Gastrocnemius medialis (tissue), 4 donors: ENCODE data around the gene ZNF845. TPM values are rescaled to one million over a fixed set of nuclear protein-coding genes. Genes with fewer than 3 reads are reported as not detected.
"Not testable (repeated sequence)": the region's sequence is repeated elsewhere in the genome, so short reads cannot be mapped to it uniquely, and the experiment has no call there.

ENCODE experiments used
- ATAC-seq, 2 donors: fragments of 150-250 bp; one replicate each; pipeline ENCODE4 v1.9.1; 2016
- DNase-seq, 2 donors: peaks; one replicate each; pipeline ENCODE4 v3.0.0-alpha.2; 2019
- H3K27ac ChIP-seq, 4 donors: fragments of 200-600 bp; sonication (generic); 1 replicate in 1 of 4; 2 replicates in 3 of 4; pipeline ENCODE4 v1.5.1; 2016 to 2018; ENCODE audit warnings: mild to moderate bottlenecking in 2 of 4, moderate library complexity in 1 of 4
- H3K27me3 ChIP-seq, 3 donors: fragments of 200-600 bp; sonication (generic) in 2 of 3; 1 replicate in 1 of 3; 2 replicates in 2 of 3; pipeline versions ENCODE4 v1.5.1 to v1.6.0; 2016 to 2019; ENCODE audit warnings: mild to moderate bottlenecking in 1 of 3, moderate library complexity in 1 of 3
- H3K36me3 ChIP-seq, 2 donors: fragments of 200-600 bp; sonication (generic) in 1 of 2; one replicate each; pipeline ENCODE4 v1.5.1; 2017 to 2018
- H3K4me1 ChIP-seq, 2 donors: fragments of 200-600 bp; sonication (generic) in 1 of 2; one replicate each; pipeline ENCODE4 v1.5.1; 2016 to 2017; ENCODE audit warnings: mild to moderate bottlenecking in 2 of 2
- H3K4me3 ChIP-seq, 4 donors: fragments of 200-600 bp; sonication (generic) in 3 of 4; 1 replicate in 1 of 4; 2 replicates in 3 of 4; pipeline ENCODE4 v1.5.1; 2016 to 2019; ENCODE audit warnings: mild to moderate bottlenecking in 2 of 4
- H3K9me3 ChIP-seq, 3 donors: fragments of 200-600 bp; sonication (generic) in 2 of 3; 1 replicate in 1 of 3; 2 replicates in 2 of 3; pipeline ENCODE4 v1.5.1; 2016 to 2019
- POLR2A ChIP-seq, 2 donors: fragments of 450-650 bp; IDR thresholded peaks; one replicate each; pipeline ENCODE4 v1.6.1; 2017; ENCODE audit warnings: antibody characterized with exemption in 2 of 2, mild to moderate bottlenecking in 2 of 2, moderate library complexity in 2 of 2
- in situ Hi-C, 4 donors: fragments of 200-750 bp; cut with MboI; loops; one replicate each; pipeline versions ENCODE4 v1.15.0 to v1.8.0; 2017; ENCODE audit warnings: low sequenced_read_pairs in 4 of 4
- intact Hi-C: fragments of 100-400 bp; cut with DNase I; formaldehyde crosslinking; loops from one replicate; pipeline ENCODE4 v1.15.1; 2023; ENCODE audit warnings: low total_unique reads
- total RNA-seq, 4 donors: library from RNA; depleted of rRNA; stranded (reverse); fragments of >200 nt; gene quantifications; one replicate each; pipeline versions ENCODE4 v1.1.0 to v1.2.3, GENCODE V29; 2016
- TF ChIP-seq, protein P1 (sequence below), 5 experiments: fragments of 450-650 bp in 3 of 5; fragments of 200-600 bp in 2 of 5; sonication (generic) in 2 of 5; IDR thresholded peaks in 4 of 5; conservative IDR thresholded peaks in 1 of 5; 1 replicate in 4 of 5; 2 replicates in 1 of 5; pipeline ENCODE4 v1.5.1; 2016 to 2019; ENCODE audit warnings: antibody characterized with exemption in 5 of 5, mild to moderate bottlenecking in 3 of 5, moderate library complexity in 3 of 5

ZNF845 gene
- total RNA-seq, 4 donors from 2014 or later = 1.00 to 2.3 (median 1.4) TPM

DNA sequence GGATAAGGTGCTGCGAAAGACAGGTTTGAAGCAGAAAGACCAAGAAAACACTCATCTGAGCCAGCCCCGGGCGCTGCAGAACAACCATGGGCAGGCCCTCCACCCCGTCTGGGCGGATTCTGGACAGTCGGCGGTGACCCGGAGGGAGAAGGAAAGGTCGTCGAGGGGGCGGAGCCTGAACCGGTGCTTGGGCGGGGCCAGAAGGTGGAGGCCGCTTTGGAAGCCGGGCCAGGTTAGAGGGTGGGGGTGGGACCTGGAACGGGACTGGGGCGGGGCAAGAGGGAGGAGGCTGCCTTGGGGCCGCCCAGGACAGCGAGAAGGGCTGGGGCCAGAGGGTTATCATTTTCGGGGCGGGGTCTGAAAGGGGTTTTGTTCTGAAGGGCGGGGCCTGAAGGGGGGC, 56.4 kb downstream of the ZNF845 start:
- H3K27me3 ChIP-seq = peaks cover 0 to 13% (median 12%) of the 10 kb centered on the region in 3 donors
- no peak overlapping the region for H3K27ac ChIP-seq
- H3K9me3 ChIP-seq = no peaks in the 10 kb centered on the region
- no peak for DNase-seq
- no peak for ATAC-seq
- intact Hi-C loops = loop anchor here (5.0 kb wide), 1 partner anchor 493 kb away; the partner anchor contains the start of gene ZNF320
- peaks cover 9% of the 10 kb centered on the region in 2 donors for H3K4me1 ChIP-seq
- in situ Hi-C loops = no loop called here
- peak overlapping the region in 2 of 4 donors; percentile 20 to 34 for H3K4me3 ChIP-seq
- no peaks in the 10 kb centered on the region for H3K36me3 ChIP-seq
- TF ChIP-seq POLR2A (IDR thresholded peaks at IDR 0.05) = no peak
- TF ChIP-seq, protein P1, sequence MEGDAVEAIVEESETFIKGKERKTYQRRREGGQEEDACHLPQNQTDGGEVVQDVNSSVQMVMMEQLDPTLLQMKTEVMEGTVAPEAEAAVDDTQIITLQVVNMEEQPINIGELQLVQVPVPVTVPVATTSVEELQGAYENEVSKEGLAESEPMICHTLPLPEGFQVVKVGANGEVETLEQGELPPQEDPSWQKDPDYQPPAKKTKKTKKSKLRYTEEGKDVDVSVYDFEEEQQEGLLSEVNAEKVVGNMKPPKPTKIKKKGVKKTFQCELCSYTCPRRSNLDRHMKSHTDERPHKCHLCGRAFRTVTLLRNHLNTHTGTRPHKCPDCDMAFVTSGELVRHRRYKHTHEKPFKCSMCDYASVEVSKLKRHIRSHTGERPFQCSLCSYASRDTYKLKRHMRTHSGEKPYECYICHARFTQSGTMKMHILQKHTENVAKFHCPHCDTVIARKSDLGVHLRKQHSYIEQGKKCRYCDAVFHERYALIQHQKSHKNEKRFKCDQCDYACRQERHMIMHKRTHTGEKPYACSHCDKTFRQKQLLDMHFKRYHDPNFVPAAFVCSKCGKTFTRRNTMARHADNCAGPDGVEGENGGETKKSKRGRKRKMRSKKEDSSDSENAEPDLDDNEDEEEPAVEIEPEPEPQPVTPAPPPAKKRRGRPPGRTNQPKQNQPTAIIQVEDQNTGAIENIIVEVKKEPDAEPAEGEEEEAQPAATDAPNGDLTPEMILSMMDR (IDR thresholded peaks at IDR 0.05 in 4 of 5, conservative IDR thresholded peaks at IDR 0.05 in 1 of 5) = no peak

DNA sequence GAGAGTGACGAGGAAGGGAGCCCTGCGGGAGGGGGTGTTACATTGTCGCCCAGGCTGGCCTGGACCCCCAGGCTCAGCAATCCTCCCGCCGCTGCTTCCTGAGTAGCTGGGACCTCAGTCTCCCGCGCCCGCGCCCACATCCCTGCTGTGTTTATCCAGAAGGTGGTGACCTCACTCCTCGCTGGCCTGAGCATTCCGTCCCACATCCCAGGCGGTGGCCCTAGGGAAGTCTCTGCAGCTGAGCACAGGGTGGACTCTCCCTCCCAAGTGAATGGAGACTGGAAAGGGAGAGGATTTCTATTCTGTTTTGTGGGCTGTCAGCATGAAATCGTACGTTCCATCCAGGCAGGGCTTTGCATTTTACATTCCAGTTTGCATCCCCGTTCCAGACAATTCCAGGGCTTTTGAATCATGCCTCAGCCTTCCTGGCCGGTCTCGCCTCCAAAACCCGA, 61.0 kb downstream of the ZNF845 start:
- ATAC-seq = peak; percentile 39 to 61
- Histone ChIP-seq H3K27ac (peak overlapping the region; percentile 56 to 91 (median 76)), H3K4me3 (peak overlapping the region; percentile 59 to 99 (median 89)), H3K9me3 (no peaks in the 10 kb centered on the region), H3K36me3 (peaks cover 0 to 10% of the 10 kb centered on the region in 2 donors), H3K4me1 (peaks cover 17 to 22% of the 10 kb centered on the region in 2 donors), H3K27me3 (peaks cover 0 to 6% (median 6%) of the 10 kb centered on the region in 3 donors)
- in situ Hi-C loops = no loop called here
- DNase-seq = peak in 1 of 2 donors; percentile 13
- intact Hi-C loops = loop anchor here (2.0 to 5.0 kb wide), 2 partner anchors 36 to 497 kb away; partner anchors contain the start of genes ZNF320 and ZNF761
- TF ChIP-seq, protein P1 (IDR thresholded peaks at IDR 0.05 in 4 of 5, conservative IDR thresholded peaks at IDR 0.05 in 1 of 5) = no peak
- TF ChIP-seq POLR2A (IDR thresholded peaks at IDR 0.05) = no peak

DNA sequence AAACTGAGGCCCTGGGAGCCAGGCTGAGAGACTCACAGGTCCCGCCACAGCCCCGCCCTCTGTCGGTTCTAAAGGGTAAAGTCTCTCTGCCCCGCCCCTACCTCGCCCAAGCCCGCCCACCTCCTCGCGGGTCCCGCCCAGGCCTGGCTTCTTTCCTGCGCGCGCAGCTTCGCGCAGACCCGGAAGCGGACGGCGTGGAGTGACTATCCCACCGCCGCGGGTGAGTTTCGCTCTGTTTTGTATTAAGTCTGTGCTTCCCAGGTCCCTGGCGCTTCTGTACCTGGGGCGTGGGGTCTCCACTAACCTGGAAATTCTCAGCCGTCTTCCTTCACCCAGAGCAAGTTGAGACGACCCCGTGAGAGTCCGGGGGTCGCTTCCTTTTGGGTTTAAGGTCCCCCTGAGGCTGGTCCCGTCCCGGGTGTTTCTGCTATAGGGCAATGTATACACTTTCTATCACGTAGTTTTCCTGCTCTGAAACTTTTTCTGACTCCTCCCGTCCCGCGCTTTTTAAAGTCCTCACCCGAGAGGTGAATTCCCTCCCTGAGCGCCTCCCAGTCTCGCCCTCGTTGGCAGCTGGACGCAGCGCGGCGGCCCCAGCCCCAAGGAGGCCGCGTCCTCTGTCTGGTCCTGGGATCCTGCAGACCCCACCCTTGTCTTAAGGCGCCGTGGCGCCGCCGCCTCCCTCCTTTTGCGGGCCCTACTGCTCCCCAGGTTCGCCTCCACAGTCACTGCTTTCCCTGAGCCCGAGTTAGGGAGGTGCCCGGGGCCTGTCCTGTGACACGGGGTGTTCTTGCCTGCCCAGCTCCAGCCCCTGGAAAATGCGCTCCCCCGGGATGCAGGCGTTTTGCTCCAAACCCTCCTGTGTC, 61.7 kb downstream of the ZNF845 start, which contains the start of gene ZNF765:
Gene ZNF765 (plus strand): TSS at position 176 of the 866 bp plus-strand sequence. CDS start 2,867 bp downstream, outside the sequence.
- peak; percentile 51 to 72 for TF ChIP-seq POLR2A (IDR thresholded peaks at IDR 0.05)
- TF ChIP-seq, protein P1 (IDR thresholded peaks at IDR 0.05 in 4 of 5, conservative IDR thresholded peaks at IDR 0.05 in 1 of 5) = peak; percentile 11 to 66 (median 58)
- H3K27me3 ChIP-seq = no peaks in the 10 kb centered on the region
- H3K4me3 ChIP-seq = peak within 1 kb of the TSS; percentile 59 to 99 (median 89)
- ATAC-seq (peak; percentile 94 to 98), DNase-seq (peak; percentile 85 to 86)
- H3K9me3 ChIP-seq = no peaks in the 10 kb centered on the region
- in situ Hi-C loops = no loop called here
- intact Hi-C loops = loop anchor here (1.0 to 5.0 kb wide), 6 partner anchors 30 to 498 kb away; partner anchors contain the start of genes ZNF160, ZNF320, ZNF347 and ZNF525
- H3K4me1 ChIP-seq = peaks cover 17 to 22% of the 10 kb centered on the region in 2 donors
- H3K27ac ChIP-seq = peak within 1 kb of the TSS; percentile 56 to 91 (median 76)
- peaks cover 0 to 17% of the 10 kb centered on the region in 2 donors for H3K36me3 ChIP-seq

DNA sequence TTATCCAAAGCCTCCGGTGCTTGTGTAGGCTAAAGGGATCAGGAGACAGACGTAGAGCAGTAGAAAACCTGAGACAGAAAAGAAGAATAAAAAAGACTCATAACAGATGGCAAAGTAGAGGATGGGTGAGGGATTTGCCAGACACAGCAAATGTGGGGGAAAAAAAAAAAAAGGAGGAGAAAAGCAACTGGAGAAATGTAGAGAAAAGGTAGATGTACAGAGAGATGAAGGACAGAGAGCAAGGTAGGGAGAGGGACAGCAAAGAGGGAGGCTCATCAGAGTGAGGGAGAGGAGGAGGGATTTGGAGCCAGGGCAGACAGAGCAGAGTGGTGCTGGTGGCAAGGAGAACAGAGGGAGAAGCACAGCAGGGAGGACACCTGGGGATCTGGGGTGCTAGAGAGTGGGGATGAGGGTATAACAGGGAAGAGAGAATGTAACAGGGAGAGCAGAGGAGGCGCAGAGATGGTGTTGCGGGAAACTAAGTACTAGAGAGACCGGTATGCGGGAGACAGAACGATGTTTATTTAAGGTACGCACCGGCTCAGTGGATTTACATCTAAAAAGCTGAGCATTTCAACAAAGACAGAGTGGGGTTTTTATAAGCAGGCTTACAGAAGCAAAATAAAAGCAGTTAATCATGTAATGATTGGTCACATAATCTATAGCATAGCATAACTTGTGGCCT, 62.4 kb downstream of the ZNF845 start:
- Histone ChIP-seq H3K4me3 (peak overlapping the region; percentile 59 to 99 (median 89)), H3K27ac (peak overlapping the region in 3 of 4 donors; percentile 73 to 91 (median 79)), H3K4me1 (peaks cover 17 to 22% of the 10 kb centered on the region in 2 donors), H3K36me3 (peaks cover 0 to 19% of the 10 kb centered on the region in 2 donors)
- H3K27me3 ChIP-seq, H3K9me3 ChIP-seq, in situ Hi-C loops, DNase-seq, ATAC-seq: not testable (repeated sequence)
- intact Hi-C loops = loop anchor here (1.0 to 2.0 kb wide), 5 partner anchors 31 to 293 kb away; partner anchors contain the start of genes ZNF160, ZNF347, ZNF525 and ZNF761
